B cell (primary cell): ENCODE data around the gene C1orf226. TPM values are rescaled to one million over a fixed set of nuclear protein-coding genes. Genes with fewer than 3 reads are reported as not detected.
"Not testable (repeated sequence)": the region's sequence is repeated elsewhere in the genome, so short reads cannot be mapped to it uniquely, and the experiment has no call there.

Source experiments
- ATAC-seq: fragments of 200-7000 bp; cut with Tn5 transposase; one replicate; pipeline ENCODE4 v1.10.0; 2021; ENCODE audit warnings: low read depth, mild to moderate bottlenecking, moderate number of reproducible peaks, moderate library complexity
- CTCF ChIA-PET: fragments of 350-600 bp; sonication (Branson Sonifier 250); formaldehyde crosslinking; loops from one replicate; lab custom pipeline; 2021; ENCODE audit warnings: antibody characterized with exemption, inconsistent platforms; lab: Charles Lee
- POLR2A ChIA-PET: fragments of 350-600 bp; sonication (Branson Sonifier 250); formaldehyde crosslinking; loops from one replicate; lab custom pipeline; 2021; ENCODE audit warnings: antibody characterized with exemption; lab: Charles Lee
- DNase-seq: peaks from one replicate; pipeline ENCODE4 v3.0.0; 2013
- H2AFZ ChIP-seq: 2 replicates; pipeline ENCODE4 v1.6.1; 2012; ENCODE audit warnings: mild to moderate bottlenecking, low read depth, low read length; ENCODE audit not compliant: insufficient read depth, poor library complexity, severe bottlenecking
- H3K27ac ChIP-seq, 2 donors: 1 replicate in 1 of 2; 2 replicates in 1 of 2; pipeline ENCODE4 v1.5.1; 2012 to 2013; ENCODE audit warnings: low read length in 2 of 2, mild to moderate bottlenecking in 2 of 2, moderate library complexity in 1 of 2
- H3K27me3 ChIP-seq, 4 experiments: fragments of 200-600 bp in 1 of 4; sonication (generic) in 1 of 4; replicated peaks in 1 of 4; 1 replicate in 2 of 4; 2 replicates in 2 of 4; pipeline versions ENCODE4 v1.6.1 to v1.7.0; 2013 to 2016; ENCODE audit warnings: low read length in 3 of 4, mild to moderate bottlenecking in 2 of 4, mixed read lengths in 1 of 4, moderate library complexity in 1 of 4; ENCODE audit not compliant: insufficient read depth in 4 of 4, control insufficient read depth in 3 of 4; ENCODE audit errors: control extremely low read depth in 1 of 4
- H3K36me3 ChIP-seq, 2 experiments: replicated peaks in 1 of 2; 1 replicate in 1 of 2; 2 replicates in 1 of 2; pipeline versions ENCODE4 v1.6.1 to v1.7.1; 2013; ENCODE audit warnings: low read length in 1 of 2; ENCODE audit not compliant: insufficient read depth in 2 of 2, control insufficient read depth in 1 of 2; ENCODE audit errors: control extremely low read depth in 1 of 2, extremely low read depth in 1 of 2
- H3K4me1 ChIP-seq, 2 donors: fragments of 200-600 bp in 1 of 2; sonication (generic) in 1 of 2; 1 replicate in 1 of 2; 2 replicates in 1 of 2; pipeline versions ENCODE4 v1.5.1 to v1.6.1; 2013 to 2017; ENCODE audit warnings: low read length in 2 of 2; ENCODE audit not compliant: control insufficient read depth in 2 of 2, insufficient read depth in 2 of 2
- H3K4me2 ChIP-seq: replicated peaks from 2 replicates; pipeline ENCODE3; 2012; ENCODE audit warnings: mild to moderate bottlenecking, low read depth, low read length; ENCODE audit not compliant: poor library complexity, severe bottlenecking
- H3K4me3 ChIP-seq, 5 experiments: fragments of 200-600 bp in 1 of 5; sonication (generic) in 1 of 5; 1 replicate in 3 of 5; 2 replicates in 2 of 5; pipeline versions ENCODE4 v1.5.1 to v1.7.0; 2011 to 2016; ENCODE audit warnings: low read length in 4 of 5, mild to moderate bottlenecking in 4 of 5, low read depth in 2 of 5, control low read depth in 1 of 5, moderate library complexity in 1 of 5; ENCODE audit not compliant: insufficient read depth in 1 of 5; ENCODE audit errors: control extremely low read depth in 1 of 5, extremely low read depth in 1 of 5
- H3K79me2 ChIP-seq: fragments of 200-600 bp; sonication (generic); one replicate; pipeline ENCODE4 v1.6.0; 2016; ENCODE audit warnings: low read length; ENCODE audit not compliant: control insufficient read depth, insufficient read depth
- H3K9ac ChIP-seq: fragments of 200-600 bp; sonication (generic); 2 replicates; pipeline ENCODE4 v1.6.1; 2017; ENCODE audit warnings: mild to moderate bottlenecking, low read length, moderate library complexity
- H3K9me3 ChIP-seq, 3 donors: one replicate each; pipeline versions ENCODE4 v1.6.1 to v1.7.1; 2013; ENCODE audit warnings: low read length in 2 of 3; ENCODE audit not compliant: control insufficient read depth in 2 of 3, insufficient read depth in 1 of 3; ENCODE audit errors: control extremely low read depth in 1 of 3
- H4K20me1 ChIP-seq: 2 replicates; pipeline ENCODE4 v1.6.0; 2012; ENCODE audit warnings: mild to moderate bottlenecking, low read length; ENCODE audit not compliant: insufficient read depth, control insufficient read depth, poor library complexity, severe bottlenecking
- H3K27ac Mint-ChIP-seq: one replicate; pipeline ENCODE4 v1.8.0; 2021; ENCODE audit warnings: mixed read lengths
- H3K27me3 Mint-ChIP-seq: one replicate; pipeline ENCODE4 v1.8.0; 2021; ENCODE audit warnings: mixed read lengths
- H3K4me1 Mint-ChIP-seq: one replicate; pipeline ENCODE4 v1.8.0; 2021; ENCODE audit warnings: mixed read lengths
- H3K4me3 Mint-ChIP-seq: one replicate; pipeline ENCODE4 v1.8.0; 2021; ENCODE audit warnings: mixed read lengths
- H3K9me3 Mint-ChIP-seq: one replicate; pipeline ENCODE4 v1.8.0; 2022; ENCODE audit warnings: mixed read lengths; ENCODE audit not compliant: insufficient read depth
- EZH2 ChIP-seq: IDR thresholded peaks from 2 replicates; pipeline ENCODE4 v1.6.1; 2012; ENCODE audit warnings: borderline replicate concordance, low read depth, mild to moderate bottlenecking, moderate library complexity, low read length; ENCODE audit not compliant: insufficient read depth, poor library complexity, severe bottlenecking
- WGBS: methylation state at CpG from one replicate; pipeline ENCODE4 v1.1.5; 2013; ENCODE audit warnings: missing lambda C conversion rate; ENCODE audit not compliant: insufficient coverage; 5-methylcytosine and 5-hydroxymethylcytosine counted together
- intact Hi-C: fragments of 100-400 bp; cut with micrococcal nuclease; formaldehyde crosslinking; loops from one replicate; pipeline ENCODE4 v1.10.0; 2022
- polyA plus RNA-seq: library from polyadenylated mRNA; depleted of rRNA; stranded (reverse); fragments of >200 nt; gene quantifications from 2 replicates; pipeline ENCODE4 v1.2.3, GENCODE V29; 2012
- total RNA-seq, 2 donors: library from RNA; stranded (reverse); fragments of 120-200 nt in 1 of 2; gene quantifications; 1 replicate in 1 of 2; 2 replicates in 1 of 2; pipeline versions ENCODE4 v1.2.3 to v1.2.4, GENCODE V29; 2013 to 2022
- TF ChIP-seq, protein P1 (sequence below): fragments of 200-600 bp; IDR thresholded peaks from one replicate; pipeline ENCODE4 v1.8.0; 2022; ENCODE audit warnings: antibody characterized with exemption, mild to moderate bottlenecking

Gene C1orf226
- total and polyA plus RNA-seq, 2 donors (not counting 1 experiment from before 2014, with no cell fraction given), result 0.01 to 0.10 TPM

- DNase-seq (no peak), ATAC-seq (no peak)
- no peak overlapping the region for H3K4me3 Mint-ChIP-seq
- TF ChIP-seq, protein P1, sequence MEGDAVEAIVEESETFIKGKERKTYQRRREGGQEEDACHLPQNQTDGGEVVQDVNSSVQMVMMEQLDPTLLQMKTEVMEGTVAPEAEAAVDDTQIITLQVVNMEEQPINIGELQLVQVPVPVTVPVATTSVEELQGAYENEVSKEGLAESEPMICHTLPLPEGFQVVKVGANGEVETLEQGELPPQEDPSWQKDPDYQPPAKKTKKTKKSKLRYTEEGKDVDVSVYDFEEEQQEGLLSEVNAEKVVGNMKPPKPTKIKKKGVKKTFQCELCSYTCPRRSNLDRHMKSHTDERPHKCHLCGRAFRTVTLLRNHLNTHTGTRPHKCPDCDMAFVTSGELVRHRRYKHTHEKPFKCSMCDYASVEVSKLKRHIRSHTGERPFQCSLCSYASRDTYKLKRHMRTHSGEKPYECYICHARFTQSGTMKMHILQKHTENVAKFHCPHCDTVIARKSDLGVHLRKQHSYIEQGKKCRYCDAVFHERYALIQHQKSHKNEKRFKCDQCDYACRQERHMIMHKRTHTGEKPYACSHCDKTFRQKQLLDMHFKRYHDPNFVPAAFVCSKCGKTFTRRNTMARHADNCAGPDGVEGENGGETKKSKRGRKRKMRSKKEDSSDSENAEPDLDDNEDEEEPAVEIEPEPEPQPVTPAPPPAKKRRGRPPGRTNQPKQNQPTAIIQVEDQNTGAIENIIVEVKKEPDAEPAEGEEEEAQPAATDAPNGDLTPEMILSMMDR, result no peak
- TF ChIP-seq EZH2, result no peak
- no peaks in the 10 kb centered on the region for H3K4me1 ChIP-seq
- no peak overlapping the region for H2AFZ ChIP-seq
- H3K9ac ChIP-seq, result no peak overlapping the region
- POLR2A ChIA-PET, result no interaction called here
- CTCF ChIA-PET, result interaction anchor here (0.6 kb wide), 1 partner anchor 25 kb away, joined by 4 read pairs; no protein-coding TSS in a partner anchor
- no peaks in the 10 kb centered on the region for H3K9me3 Mint-ChIP-seq
- peaks cover under 1% of the 10 kb centered on the region for H3K4me1 Mint-ChIP-seq
- H4K20me1 ChIP-seq, result no peaks in the 10 kb centered on the region
- 100% methylated on average over 1 of the region's 2 CpGs for WGBS
- no peak overlapping the region for H3K27ac Mint-ChIP-seq
- H3K4me2 ChIP-seq, result no peak overlapping the region
- H3K4me3 ChIP-seq, result no peak overlapping the region
- H3K27me3 Mint-ChIP-seq, result peaks cover 34% of the 10 kb centered on the region
- H3K9me3 ChIP-seq, result peaks cover 0 to 1% (median 0%) of the 10 kb centered on the region in 3 donors
- intact Hi-C loops, result no loop called here
- no peaks in the 10 kb centered on the region for H3K79me2 ChIP-seq
- H3K27ac ChIP-seq, result no peak overlapping the region
- H3K36me3 ChIP-seq, result no peaks in the 10 kb centered on the region
- peaks cover 0 to 5% (median 2%) of the 10 kb centered on the region in 4 experiments for H3K27me3 ChIP-seq
Observed at GRCh38 chr1:162416909-162417308, 35.4 kb downstream of the C1orf226 start.

- Mint-ChIP-seq H3K27me3 (peaks cover 29% of the 10 kb centered on the region), H3K9me3 (no peaks in the 10 kb centered on the region), H3K4me1 (peaks cover 2% of the 10 kb centered on the region), H3K4me3 (no peak overlapping the region), H3K27ac (no peak overlapping the region)
- peaks cover 0 to 1% (median 0%) of the 10 kb centered on the region in 3 donors for H3K9me3 ChIP-seq
- H3K36me3 ChIP-seq, result no peaks in the 10 kb centered on the region
- intact Hi-C loops, result no loop called here
- H3K4me3 ChIP-seq, result no peak overlapping the region
- ChIA-PET CTCF (interaction anchor here (0.6 kb wide), 1 partner anchor 26 kb away, joined by 4 read pairs; no protein-coding TSS in a partner anchor), POLR2A (no interaction called here)
- H3K27ac ChIP-seq, result no peak overlapping the region
- ATAC-seq (no peak), DNase-seq (no peak)
- no CpG with 5 or more reads among the region's 7 CpGs for WGBS
- no peak overlapping the region for H2AFZ ChIP-seq
- no peak overlapping the region for H3K4me2 ChIP-seq
- H3K27me3 ChIP-seq, result no peaks in the 10 kb centered on the region
- TF ChIP-seq, protein P1, result no peak
- TF ChIP-seq EZH2, result no peak
- no peaks in the 10 kb centered on the region for H3K4me1 ChIP-seq
- no peaks in the 10 kb centered on the region for H3K79me2 ChIP-seq
- no peak overlapping the region for H3K9ac ChIP-seq
- no peaks in the 10 kb centered on the region for H4K20me1 ChIP-seq
Observed at GRCh38 chr1:162417650-162418049, 36.1 kb downstream of the C1orf226 start.

DNA sequence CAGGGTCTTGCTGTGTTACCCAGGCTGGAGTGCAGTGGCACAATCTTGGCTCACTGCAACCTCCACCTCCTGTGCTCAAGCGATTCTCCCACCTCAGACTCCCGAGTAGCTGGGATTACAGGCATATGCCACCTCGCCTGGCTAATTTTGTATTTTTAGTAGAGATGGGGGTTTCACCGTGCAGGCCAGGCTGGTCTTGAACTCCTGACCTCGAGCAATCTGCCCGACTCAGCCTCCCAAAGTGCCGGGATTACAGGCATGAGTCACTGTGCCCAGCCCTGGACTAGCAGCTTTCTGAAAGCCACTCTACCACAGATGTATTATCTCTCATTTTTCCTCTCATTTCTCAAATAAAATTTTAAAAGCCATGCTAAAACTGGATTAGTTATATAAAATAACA, 37.1 kb downstream of the C1orf226 start:
- CTCF ChIA-PET, H3K27ac Mint-ChIP-seq, POLR2A ChIA-PET, ATAC-seq, H3K9ac ChIP-seq, H3K9me3 ChIP-seq, DNase-seq, H3K36me3 ChIP-seq, H3K27ac ChIP-seq, H3K4me2 ChIP-seq, H4K20me1 ChIP-seq, intact Hi-C loops, H3K4me3 ChIP-seq, H2AFZ ChIP-seq, H3K4me1 ChIP-seq, H3K4me3 Mint-ChIP-seq, H3K4me1 Mint-ChIP-seq, H3K27me3 ChIP-seq, H3K9me3 Mint-ChIP-seq, H3K79me2 ChIP-seq: not testable (repeated sequence)
- peaks cover 27% of the 10 kb centered on the region for H3K27me3 Mint-ChIP-seq
- 77% methylated on average over 4 of the region's 7 CpGs for WGBS
